HG02571 (cell line): ENCODE data around the gene MAEA.
"Not testable (repeated sequence)": the region's sequence is repeated elsewhere in the genome, so short reads cannot be mapped to it uniquely, and the experiment has no call there.

Source experiments
- ATAC-seq: cut with Tn5 transposase; IDR thresholded peaks from one replicate; pipeline ENCODE4 v1.9.1; 2021; ENCODE audit warnings: mild to moderate bottlenecking, moderate library complexity; ENCODE audit not compliant: unreplicated experiment

The MAEA gene

DNA sequence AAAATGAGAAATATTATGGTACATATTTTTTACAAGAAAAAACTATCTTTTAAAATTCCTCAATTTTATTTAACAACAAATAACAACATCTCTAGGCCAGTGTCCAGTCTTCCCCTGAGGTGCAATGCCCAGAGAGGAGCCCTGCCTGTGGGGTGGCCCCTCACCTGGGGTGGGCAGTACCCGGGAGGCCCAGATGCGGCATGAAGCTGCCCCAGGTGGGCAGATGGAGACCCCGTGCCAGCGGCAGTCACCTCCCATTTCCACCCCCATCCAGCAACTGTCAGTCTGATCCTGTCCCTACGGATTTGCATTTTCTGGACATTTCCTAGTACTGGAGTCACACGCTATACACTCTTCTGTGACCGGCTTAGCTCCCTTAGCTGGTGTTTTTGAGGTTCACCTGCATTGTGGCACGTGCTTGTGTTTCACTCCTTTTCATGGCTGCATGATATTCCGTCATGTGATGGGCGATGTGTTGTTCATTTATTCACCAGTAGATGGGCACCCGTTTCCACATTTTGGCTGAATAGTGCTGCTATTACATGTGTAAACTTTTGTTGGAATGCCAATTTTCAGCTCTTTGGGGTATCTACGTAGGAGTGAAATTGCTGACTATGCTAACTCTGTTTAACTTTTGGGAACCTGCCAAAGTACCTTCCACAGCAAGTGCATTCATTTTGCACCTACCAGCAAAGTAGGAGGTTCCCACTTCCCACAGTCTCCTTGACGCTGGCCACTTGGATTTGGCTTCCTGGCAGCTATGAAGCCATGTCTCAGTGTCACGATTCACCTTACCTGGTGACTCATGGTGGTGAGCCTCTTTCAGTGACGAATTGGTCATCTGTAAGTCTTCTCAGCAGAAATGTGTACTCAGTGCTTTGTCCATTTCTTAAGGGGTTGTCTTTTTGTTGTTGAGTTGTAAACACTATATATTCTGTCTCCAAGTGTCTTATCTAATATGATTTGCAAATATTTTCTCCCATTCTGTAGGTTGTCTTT is 11.7 kb upstream of the MAEA start:
- no peak for ATAC-seq

DNA sequence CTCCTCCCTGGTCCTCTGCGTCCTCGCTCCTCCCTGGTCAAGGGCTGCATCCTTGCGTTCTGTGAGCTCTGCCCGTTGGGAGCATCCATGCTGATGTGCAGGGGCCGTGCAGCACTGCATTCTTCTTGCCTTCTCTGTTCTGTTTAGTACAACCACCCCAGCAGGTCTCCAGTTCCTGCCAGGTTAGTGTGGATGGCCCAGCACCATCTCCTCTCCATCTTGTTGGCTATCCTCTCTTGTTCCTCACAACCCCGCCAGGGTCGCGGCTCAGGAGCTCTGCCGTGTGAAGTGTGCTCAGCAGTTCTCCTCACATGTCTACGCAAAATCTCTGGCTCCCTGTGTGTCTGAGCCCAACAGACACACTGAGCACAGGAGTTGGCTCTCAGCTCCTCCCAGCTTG is 10.4 kb upstream of the MAEA start:
- no peak for ATAC-seq

DNA sequence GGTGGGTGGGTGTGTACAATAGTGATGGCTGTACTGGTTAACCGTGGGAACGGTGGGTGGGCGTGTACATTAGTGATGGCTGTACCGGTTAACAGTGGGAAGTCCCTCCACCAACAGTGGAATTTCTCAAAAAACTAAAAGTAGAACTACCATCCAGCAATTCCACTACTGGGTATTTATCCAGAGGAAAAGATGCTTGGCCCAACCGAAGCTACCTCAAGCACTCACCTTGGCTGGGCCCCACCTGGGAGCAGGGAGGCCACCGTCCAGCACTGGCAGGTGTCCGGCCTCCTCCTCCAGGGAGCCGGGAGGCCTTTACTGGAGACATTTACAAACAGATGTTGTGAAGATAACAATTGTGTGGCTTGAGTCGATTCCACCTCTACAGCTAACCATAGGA is 6.0 kb upstream of the MAEA start:
- ATAC-seq = no peak

DNA sequence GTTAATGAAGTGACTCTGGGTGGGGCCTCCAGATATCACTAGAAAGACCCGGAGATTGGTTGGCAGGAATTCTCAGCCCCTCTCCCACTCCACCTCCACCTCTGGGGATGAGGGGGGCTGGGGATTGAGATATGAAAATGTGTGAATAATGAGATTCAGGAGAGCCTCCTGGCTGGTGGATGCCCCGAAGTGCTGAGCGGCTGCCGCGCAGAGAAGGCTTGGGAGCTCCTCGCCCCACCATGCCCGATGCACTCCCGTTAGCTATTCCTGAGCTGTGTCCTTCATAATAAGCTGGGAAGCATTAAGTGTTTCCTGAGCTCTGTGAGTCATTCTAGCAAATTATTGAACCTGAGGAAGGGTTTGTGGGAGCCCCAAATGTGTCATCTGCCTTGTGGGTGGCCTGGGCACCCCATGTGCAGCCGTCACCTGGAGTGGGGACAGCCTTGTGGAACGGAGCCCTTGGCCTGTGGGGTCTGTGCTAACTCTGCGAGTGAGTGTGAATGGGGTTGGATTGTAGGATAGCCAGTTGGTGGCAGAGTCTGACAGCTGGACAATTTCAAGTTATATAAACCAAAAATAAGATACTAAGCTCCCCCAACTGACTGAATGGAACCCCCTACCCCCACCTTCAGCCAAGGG is 4.4 kb upstream of the MAEA start:
- no peak for ATAC-seq

DNA sequence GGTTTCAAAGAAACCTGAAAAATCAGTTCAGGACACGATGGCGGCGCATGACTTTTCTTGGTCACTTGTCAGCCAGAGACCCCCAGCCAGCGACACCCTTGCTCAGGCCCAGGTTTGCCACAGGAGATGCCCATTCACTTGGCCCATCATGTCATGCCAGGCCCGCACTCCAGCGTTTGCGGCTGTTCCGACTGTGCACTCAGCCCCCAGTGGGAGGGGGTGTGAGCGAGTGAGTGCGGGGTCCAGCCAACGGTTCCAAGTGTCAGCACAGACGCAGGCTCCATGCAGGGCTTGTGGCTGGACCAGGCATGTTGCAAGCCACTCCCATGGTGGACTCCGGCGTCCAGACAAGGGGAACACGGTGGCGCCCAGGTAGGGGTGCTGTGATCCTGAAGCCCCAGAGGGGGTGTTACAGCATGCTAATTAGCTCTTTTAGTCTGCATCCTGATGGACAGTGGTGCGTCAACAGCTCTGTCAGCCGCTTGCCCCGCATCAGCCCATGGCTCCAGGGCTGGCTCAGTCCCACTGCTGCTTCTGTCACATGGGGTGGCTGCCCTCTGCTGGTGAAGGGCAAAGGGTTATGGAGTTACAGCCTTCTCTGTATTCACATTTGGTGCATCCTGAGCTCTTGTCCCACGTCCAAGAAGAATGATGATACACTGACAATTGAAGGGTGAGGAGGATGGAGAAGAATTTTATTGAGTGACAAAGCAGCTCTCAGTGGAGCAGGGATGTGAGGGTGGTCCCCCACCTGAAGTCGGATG is 3.7 kb upstream of the MAEA start:
- no peak for ATAC-seq

DNA sequence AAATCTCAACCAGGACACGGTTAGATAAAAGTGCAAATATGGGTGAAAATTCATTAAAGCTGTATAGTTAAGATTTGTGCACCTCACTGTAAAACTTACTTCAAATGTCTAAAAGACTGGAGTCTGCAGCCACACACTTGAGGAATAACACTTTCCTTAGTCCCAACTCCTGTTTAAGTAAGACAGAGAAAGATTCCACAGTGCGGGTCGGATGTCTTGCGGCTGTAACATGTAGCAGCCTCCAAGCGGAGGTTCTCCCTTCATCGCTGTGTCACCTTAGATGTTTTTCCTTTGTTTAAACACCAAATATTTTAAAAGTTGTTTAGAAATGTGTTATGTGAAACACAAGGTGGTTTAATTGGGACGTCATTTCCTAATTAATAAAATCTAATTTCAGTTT is 905 bp upstream of the MAEA start:
- ATAC-seq = no peak

DNA sequence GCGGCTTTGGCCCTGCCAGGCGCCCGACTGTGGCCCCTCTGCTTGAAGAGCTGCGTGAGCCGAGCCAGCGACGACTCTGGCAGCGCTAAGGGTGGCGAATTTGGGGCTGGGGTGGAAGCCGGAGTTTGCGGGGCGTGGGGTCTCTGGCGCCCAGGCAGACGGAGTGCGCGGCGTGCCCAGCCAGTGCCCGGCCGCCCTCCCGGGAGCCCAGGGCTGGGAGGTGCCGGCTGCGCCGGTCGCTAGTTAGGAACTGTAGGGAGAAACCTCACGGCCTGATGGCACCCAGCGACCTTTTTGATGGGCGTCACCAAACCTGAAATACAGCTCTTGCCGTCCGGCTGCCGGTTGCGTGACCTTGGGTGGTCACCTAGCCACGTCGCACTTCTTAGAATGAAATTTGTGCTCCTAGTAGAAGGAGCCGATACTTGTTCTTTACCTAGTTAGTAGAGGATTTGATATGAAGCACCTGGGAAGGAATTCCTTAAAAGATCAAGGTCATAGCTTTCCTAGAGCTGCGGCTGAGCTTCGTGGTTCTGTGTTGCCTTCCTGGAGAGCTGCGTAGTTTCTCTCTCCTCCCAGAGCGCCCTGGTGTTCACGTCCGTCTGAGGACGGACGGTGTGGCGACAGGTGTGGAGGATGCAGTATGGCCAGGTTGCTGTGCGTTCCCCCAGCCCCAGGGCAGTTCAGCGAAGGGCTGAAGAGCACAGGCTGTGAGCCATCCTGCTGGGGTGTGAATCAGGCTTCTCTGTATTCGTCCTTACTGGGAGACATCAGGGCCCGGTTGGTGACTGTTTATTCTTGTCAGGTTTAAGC is 680 bp downstream of the MAEA start:
- ATAC-seq = no peak

DNA sequence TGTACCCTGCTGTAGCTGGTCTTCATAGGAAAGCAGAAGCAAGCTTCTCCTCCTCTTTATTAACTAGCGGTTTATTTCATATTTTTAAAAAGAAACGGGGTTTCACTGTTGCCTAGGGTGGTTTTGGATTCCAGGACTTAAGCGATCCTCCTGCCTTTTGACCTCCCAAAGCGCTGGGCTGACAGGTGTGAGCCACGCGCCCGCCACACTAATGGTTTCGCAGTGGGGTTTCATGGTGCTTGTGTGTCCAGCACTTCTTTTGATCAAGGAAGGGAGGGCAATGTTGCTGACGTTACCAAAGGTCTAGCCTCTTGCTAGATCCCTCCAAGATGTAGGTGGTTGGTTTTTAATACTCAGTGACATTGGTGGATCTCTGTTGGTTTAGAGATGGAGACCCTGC is 1.4 kb downstream of the MAEA start:
- ATAC-seq = no peak

DNA sequence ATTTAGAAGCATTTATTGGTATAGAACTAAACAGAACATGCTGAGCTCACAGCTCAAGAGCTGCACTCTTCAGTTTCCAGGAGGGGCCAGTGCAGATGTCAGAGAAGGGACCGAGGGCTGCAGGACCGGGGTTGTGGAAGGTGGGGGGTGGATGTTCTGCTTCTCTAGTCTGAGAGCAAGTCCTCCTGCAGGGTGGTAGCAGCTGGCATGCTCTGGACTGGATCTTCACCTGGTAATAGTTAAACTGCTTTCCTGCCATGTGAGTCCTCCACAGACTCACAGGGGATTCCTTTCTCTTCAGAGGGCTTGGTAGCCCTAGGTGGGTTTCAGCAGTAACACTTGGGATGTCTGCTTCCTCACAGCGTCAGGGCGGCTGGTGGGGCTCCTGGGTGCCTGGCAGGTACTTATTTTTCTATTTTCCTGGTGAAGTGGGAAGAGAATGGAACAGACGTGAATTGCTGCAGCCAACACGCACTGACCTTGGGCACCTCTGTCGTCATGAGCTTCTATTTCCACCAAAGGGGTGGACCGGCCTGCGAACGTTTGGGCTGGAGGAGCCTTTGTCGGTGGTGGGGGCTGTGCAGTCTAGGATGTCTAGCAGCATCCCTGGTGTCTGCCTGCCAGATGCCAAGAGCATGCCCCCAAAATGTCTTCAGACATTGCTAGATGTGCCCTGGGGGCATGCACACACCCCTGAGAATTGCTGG is 2.5 kb downstream of the MAEA start:
- no peak for ATAC-seq

DNA sequence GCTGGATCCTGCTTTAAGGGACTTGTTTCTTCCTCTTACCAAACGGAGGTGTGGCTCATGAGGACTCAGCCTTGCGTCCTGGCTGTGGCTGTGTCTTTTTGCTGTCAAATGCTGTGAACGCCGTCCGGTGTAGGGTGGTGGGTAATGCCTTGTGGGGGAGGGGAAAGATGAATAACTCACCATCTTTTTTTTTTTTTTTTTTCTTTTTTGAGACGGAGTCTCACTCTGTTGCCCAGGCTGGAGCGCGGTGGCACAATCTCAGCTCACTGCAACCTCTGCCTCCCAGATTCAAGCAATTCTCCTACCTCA is 3.0 kb downstream of the MAEA start:
- not testable (repeated sequence) for ATAC-seq

DNA sequence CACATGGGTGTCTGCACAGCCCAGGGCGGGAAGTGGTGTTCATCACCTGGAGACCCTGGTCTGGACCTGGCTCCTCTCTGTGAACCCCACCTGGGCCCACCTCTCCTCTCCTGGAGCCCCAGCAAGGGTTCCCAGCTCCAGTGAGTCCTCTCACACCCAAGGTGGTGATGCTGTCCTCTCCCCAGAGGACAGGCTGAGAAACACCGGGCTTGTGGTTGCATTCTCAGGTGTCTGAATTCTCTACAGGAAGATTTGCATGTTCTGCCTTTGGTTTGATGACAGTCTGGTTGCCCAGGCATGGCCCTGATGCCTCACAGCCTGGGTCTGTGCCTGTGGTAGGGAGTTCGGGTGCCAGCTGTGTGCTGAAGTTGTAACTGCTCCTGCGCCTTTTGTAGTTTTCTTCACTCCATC is 3.8 kb downstream of the MAEA start:
- ATAC-seq = no peak

DNA sequence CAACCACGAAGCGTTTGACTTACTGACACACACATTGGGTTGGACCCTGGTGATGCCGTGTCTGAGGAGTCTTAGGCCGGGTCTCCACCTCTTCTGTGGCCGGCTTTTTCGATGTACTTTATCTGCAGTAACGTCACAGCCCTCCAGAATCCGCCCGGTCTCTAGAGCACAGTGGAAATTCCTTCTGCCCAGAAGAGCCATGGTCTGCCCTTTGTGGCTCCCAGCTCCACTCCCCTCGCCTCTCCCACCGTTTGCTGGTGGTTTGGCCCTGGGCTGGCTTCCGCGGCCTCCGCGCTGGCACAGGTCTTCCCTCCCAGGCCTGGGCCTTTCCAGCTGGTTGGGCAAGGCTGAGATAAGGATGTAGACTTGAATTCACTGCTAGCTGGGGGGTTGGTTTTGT is 4.3 kb downstream of the MAEA start:
- no peak for ATAC-seq

DNA sequence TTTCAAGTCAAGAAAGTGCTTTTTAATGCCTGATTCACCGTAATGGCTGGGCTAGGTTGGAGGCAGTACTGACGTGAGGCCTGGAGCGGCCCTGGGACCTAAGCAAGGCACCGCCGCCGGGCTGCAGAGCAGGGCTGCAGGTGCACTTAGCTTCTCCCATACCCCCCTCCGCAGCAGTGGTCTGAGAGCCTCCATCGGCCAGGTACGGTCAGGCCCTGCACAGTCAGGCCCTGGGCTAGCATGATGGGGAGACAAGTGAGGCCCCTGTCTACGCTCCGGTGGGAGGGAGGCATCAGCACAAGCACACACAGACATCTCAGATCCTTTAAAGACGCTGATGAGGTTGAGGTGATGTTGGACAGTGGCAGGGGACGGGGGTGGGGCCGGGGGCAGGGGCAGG is 4.7 kb downstream of the MAEA start:
- no peak for ATAC-seq

DNA sequence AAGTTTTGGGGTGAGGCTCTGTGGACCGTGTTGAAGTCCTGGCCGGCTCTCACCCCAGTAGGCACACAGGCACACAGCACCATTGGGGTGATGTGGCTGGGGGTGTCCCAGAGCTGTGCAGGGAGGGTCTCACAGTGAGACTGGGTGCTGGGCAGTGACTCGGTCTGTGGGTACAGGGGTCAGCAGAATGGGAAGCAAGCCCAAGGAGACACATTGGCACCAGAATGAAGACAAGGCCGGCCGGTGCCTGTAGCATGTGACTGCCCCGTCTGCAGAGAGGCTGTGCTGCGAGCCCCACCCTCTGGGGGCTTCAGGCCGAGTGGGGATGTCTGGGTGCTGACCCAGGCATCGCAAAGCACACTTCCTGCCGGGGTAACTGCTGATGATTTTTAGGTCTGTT is 5.2 kb downstream of the MAEA start:
- no peak for ATAC-seq

DNA sequence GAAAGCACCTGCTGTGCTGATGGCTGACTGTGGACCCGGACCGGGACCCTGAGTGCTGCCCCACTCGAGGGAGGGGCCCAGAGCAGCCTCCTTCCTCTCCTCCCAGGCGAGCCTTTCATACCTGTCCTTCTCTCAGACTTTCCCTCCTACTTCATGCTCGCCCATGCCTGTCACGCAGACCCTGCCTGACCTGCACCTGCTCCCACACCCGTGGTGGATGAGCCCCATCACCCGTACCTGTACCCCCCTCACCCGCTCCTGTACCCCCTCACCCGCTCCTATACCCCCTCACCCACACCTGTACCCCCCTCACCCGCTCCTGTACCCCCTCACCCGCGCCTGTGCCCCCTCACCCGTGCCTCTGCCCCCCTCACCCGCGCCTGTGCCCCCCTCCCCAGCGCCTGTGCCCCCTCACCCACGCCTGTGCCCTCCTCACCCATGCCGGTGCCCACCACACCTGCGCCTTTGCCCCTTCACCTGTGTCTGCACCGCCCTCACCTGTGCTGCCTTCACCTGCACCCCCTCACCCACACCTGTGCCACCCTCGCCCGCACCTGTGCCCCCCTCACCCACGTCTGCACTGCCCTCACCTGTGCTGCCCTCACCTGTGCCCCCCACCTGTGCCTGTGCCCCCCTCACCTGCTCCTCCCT is 5.8 kb downstream of the MAEA start:
- no peak for ATAC-seq

DNA sequence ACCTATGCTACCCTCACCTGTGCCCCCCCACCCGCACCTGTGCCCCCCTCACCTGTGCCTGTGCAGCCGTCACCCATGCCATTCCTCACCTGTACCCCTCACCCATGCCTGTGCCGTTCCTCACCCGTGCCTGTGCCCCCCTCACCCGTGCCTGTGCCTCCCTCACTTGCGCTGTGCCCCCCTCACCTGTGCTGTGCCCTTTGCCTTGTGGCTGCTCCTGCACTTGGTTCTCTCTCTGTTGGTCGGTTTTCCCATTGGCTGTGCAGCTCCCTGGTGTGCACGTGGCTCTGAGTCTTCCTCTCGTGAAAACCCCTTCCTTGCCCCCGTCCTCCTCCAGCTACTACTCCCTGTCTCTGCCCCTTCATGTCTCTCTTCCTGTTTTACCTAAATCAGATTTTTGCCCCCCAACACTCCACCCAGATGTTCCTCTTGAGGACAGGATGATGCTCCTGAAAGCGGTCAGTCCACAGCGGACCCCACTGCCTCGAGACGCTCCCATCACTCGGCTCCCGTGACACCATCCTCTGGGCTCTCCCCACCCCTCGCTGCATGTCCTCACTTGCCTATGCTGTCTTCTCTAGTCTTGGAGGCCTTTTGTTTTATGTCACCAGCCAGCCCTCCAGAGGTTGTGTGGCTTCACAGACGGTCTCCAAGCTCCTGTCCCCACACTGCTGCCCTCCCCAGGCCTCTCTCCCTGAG is 6.8 kb downstream of the MAEA start:
- ATAC-seq = no peak

DNA sequence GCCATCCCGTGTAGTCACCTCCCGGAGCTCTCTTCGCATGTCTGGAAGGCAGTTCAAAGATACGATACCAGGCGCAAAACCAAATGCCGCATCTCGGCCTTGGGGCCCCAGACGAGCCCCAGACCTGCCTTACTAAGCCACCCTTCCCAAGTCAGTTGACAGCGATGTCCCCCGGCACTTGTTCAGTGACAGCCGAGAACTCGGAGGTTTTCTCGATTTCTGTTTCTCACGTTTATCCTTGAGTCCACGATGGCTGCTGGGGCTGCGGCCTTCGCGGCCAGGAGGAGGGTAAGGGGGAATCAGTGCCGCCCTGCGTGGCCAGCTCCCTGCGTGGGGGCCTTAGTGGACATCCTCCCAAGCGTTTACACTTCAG is 7.3 kb downstream of the MAEA start:
- no peak for ATAC-seq

DNA sequence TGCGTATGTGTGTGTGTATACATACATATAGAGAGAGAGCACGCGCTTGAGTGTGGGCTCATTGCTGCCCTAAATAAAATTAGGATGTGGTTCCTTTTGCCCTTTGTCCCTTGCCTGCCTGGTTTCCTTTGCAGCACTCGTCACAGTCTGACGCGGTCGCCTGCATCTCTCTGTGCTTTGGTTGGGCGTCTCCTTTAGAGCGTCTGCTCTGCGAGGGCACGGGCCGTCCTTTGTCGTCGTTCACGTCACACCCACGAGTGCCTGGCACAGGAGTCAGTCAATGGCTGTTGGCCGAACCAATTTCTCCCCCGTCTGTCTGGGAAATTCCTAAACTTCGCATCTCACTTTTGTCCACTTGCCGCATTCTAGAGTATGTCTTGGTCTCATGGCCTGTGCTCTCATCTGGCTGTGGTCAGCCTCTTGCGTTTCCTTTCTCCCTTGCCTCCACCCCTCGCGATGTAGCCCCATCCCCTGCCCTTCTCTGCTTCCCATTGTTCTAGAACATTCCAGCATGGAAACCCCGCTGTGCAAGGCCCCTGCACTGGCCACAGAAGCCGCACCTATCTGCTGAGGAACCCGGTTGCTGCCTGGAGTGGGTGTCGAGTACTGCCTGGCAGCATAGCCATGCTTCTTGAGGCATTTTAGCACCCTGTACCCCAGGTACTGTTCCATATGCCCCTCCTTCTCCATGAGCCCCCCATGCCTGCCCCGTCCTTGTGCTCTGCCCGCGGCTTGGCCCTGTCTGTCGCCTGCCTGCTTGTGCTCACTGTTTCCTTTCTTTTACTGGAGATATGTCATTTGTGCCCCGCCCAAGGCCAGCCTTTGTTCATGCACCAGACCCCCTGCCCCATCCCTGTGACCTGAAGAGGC is 8.0 kb downstream of the MAEA start:
- no peak for ATAC-seq
